Measurements from ENCODE around the gene CALR. TPM values are rescaled to one million over a fixed set of nuclear protein-coding genes. Genes with fewer than 3 reads are reported as not detected.

CALR gene
- total and polyA plus RNA-seq, 10 donors = 150 to 828 (median 406) TPM

DNA sequence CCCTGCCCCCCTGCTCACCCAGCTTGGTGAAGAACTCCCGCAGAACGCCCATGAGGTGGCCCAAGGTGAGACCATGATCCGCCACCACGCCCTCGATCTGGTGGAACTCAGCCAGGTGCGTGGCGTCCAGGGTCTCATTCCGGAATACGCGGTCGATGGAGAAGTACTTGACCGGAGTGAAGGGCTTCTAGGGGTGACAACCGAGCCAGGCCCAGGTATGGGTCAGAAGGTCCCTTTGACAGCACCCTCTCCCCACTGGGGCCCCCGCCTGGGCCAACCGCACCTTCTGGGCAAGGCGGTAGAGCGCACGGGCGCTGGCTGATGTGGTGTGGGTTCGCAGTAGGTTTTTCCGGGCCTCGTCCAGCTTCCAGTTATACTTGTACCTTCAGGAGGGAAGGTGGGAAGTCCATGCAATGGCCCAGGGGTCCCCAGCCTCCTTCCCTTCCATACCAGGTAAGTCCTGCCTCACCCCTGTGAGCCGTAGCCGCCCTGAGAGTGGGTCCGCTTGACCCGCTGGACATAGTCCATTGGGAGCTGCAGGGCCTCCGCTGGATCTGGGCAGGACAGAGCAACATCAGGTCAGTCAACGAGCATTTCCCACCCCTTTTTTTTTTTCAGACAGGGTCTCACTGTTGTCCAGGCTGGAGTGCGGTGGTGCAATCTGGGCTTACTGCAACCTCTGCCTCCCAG lies 13.6 kb upstream of the CALR start:
- intact Hi-C loops (cut with DNase I; ENCODE audit: low total_unique reads) = no loop called here
- H3K27ac ChIP-seq = no peak overlapping the region
- H3K9me3 ChIP-seq = no peaks in the 10 kb centered on the region
- H3K36me3 ChIP-seq = peaks cover 13 to 83% (median 76%) of the 10 kb centered on the region in 6 donors
- no peak for DNase-seq
- H3K27me3 ChIP-seq (replicated peaks in 1 of 7) = no peaks in the 10 kb centered on the region
- H3K4me1 ChIP-seq = peaks cover 0 to 2% (median 0%) of the 10 kb centered on the region in 6 donors
- H3K4me3 ChIP-seq = no peak overlapping the region
- 94 to 97% (median 96%) methylated on average over 28 to 29 of the region's 29 CpGs for WGBS, 5 donors
- TF ChIP-seq POLR2AphosphoS5 (IDR thresholded peaks at IDR 0.05) = peak in 1 of 3 donors; percentile 46
- TF ChIP-seq POLR2A (IDR thresholded peaks at IDR 0.05) = no peak

DNA sequence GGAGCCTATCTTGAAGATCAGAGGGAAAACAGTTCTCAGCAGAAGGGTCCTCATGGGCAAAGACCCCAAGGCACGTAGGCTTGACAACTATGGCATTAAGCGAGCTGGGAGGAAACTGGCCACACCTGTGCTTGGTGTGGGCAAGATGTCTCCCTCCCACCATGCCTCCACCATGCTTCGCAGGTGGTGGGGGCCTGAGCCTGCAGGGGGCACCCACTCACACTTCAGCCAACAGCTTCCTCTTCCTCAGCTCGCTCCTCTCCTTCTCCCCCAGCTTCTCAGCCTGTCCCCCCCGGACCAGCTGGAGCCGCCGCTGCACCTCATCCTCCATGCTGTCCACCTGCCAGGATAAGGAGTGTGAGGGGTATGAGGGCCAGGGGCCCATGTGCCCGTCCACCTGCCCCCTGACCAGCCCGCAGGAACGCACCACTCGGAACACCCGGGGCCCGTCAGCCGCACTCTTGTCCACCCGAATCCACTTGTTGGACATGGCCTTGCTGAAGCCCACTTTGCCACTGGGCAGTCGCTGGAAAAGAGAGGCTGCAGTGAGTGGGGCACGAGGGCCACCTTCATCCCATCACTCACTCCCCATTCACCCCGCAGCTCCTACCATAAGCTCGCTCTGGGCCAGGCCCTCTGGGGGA lies 8.3 kb upstream of the CALR start:
- H3K27me3 ChIP-seq (replicated peaks in 1 of 7) = no peaks in the 10 kb centered on the region
- intact Hi-C loops (cut with DNase I; ENCODE audit: low total_unique reads) = no loop called here
- H3K36me3 ChIP-seq = peaks cover 7 to 65% (median 56%) of the 10 kb centered on the region in 6 donors
- no peak overlapping the region for H3K4me3 ChIP-seq
- peaks cover 12 to 47% (median 25%) of the 10 kb centered on the region in 6 donors for H3K4me1 ChIP-seq
- WGBS, 5 donors = 84 to 89% (median 86%) methylated on average over 16 to 19 of the region's 19 CpGs
- DNase-seq = no peak
- no peaks in the 10 kb centered on the region for H3K9me3 ChIP-seq
- TF ChIP-seq POLR2A (IDR thresholded peaks at IDR 0.05) (no peak), POLR2AphosphoS5 (IDR thresholded peaks at IDR 0.05) (no peak), CTCF (IDR thresholded peaks at IDR 0.05 in 8 of 11, conservative IDR thresholded peaks at IDR 0.05 in 3 of 11) (no peak)
- H3K27ac ChIP-seq = no peak overlapping the region

- intact Hi-C loops (cut with DNase I; ENCODE audit: low total_unique reads) = no loop called here
- 25 to 34% (median 30%) methylated on average over 15 to 16 of the region's 16 CpGs for WGBS, 5 donors
- peak overlapping the region; percentile 73 to 90 (median 86) for H3K27ac ChIP-seq
Measured at GRCh38 chr19:12932392-12933286, 5.8 kb upstream of the CALR start.

More at GRCh38 chr19:12932392-12933286, 5.8 kb upstream of the CALR start:
- TF ChIP-seq POLR2A (IDR thresholded peaks at IDR 0.05) = no peak
- no peak for TF ChIP-seq CTCF (IDR thresholded peaks at IDR 0.05 in 8 of 11, conservative IDR thresholded peaks at IDR 0.05 in 3 of 11)
- TF ChIP-seq POLR2AphosphoS5 (IDR thresholded peaks at IDR 0.05) = no peak
- Histone ChIP-seq H3K4me3 (peak overlapping the region; percentile 76 to 99 (median 96)), H3K4me1 (peaks cover 20 to 63% (median 39%) of the 10 kb centered on the region in 6 donors), H3K9me3 (no peaks in the 10 kb centered on the region), H3K27me3 (replicated peaks in 1 of 7) (no peaks in the 10 kb centered on the region), H3K36me3 (peaks cover 0 to 39% (median 31%) of the 10 kb centered on the region in 6 donors)
- no peak for DNase-seq

All from spleen (tissue), 11 donors.